Measurements from ENCODE around the gene NAGLU. TPM values are rescaled to one million over a fixed set of nuclear protein-coding genes. Genes with fewer than 3 reads are reported as not detected.
A peak's percentile ranks its signal among the peaks of the same experiment; 100 is the strongest.

The NAGLU gene
- polyA plus RNA-seq, 4 donors: 25.3 to 47.0 (median 32.7) TPM

- no peak for FAIRE-seq
- DNase-seq: peak; percentile 81 to 89
- no peaks in the 10 kb centered on the region for H3K27me3 ChIP-seq (ENCODE audit: control insufficient read depth in 3 of 3, insufficient read depth in 3 of 3, low read length in 3 of 3)
- no peak overlapping the region for H3K4me3 ChIP-seq (ENCODE audit: low read depth in 1 of 3, low read length in 3 of 3)
- H3K36me3 ChIP-seq (ENCODE audit: control insufficient read depth in 3 of 3, insufficient read depth in 2 of 3, low read depth in 1 of 3, low read length in 3 of 3): peaks cover 2 to 81% (median 9%) of the 10 kb centered on the region in 3 donors
- 10 to 11% (median 11%) methylated on average over 9 of the region's 9 CpGs for WGBS, 3 donors
- no peaks in the 10 kb centered on the region for H3K9me3 ChIP-seq (ENCODE audit: control insufficient read depth in 2 of 2, insufficient read depth in 1 of 2, low read depth in 1 of 2, low read length in 1 of 2)
- peak overlapping the region; percentile 87 to 97 (median 90) for H3K27ac ChIP-seq (ENCODE audit: low read depth in 1 of 3, low read length in 2 of 3)
- peaks cover 6 to 82% (median 28%) of the 10 kb centered on the region in 3 donors for H3K4me1 ChIP-seq (ENCODE audit: control insufficient read depth in 3 of 3, insufficient read depth in 2 of 3, low read depth in 1 of 3, low read length in 2 of 3)
Measured at GRCh38 chr17:42517516-42517915, 18.5 kb upstream of the NAGLU start.

- WGBS, 3 donors: 19 to 30% (median 29%) methylated on average over 9 of the region's 9 CpGs
- peak overlapping the region; percentile 87 to 97 (median 90) for H3K27ac ChIP-seq (ENCODE audit: low read depth in 1 of 3, low read length in 2 of 3)
- no peak overlapping the region for H3K4me3 ChIP-seq (ENCODE audit: low read depth in 1 of 3, low read length in 3 of 3)
- no peak for FAIRE-seq
- H3K9me3 ChIP-seq (ENCODE audit: control insufficient read depth in 2 of 2, insufficient read depth in 1 of 2, low read depth in 1 of 2, low read length in 1 of 2): no peaks in the 10 kb centered on the region
- H3K4me1 ChIP-seq (ENCODE audit: control insufficient read depth in 3 of 3, insufficient read depth in 2 of 3, low read depth in 1 of 3, low read length in 2 of 3): peaks cover 6 to 83% (median 28%) of the 10 kb centered on the region in 3 donors
- no peaks in the 10 kb centered on the region for H3K27me3 ChIP-seq (ENCODE audit: control insufficient read depth in 3 of 3, insufficient read depth in 3 of 3, low read length in 3 of 3)
- H3K36me3 ChIP-seq (ENCODE audit: control insufficient read depth in 3 of 3, insufficient read depth in 2 of 3, low read depth in 1 of 3, low read length in 3 of 3): peaks cover 8 to 85% (median 9%) of the 10 kb centered on the region in 3 donors
- DNase-seq: peak; percentile 92 to 95
Measured at GRCh38 chr17:42518046-42518754, 17.8 kb upstream of the NAGLU start.

- WGBS, 3 donors: 12 to 29% (median 25%) methylated on average over 6 of the region's 6 CpGs
- Histone ChIP-seq H3K27me3 (ENCODE audit: control insufficient read depth in 3 of 3, insufficient read depth in 3 of 3, low read length in 3 of 3) (no peaks in the 10 kb centered on the region), H3K4me3 (ENCODE audit: low read depth in 1 of 3, low read length in 3 of 3) (no peak overlapping the region), H3K4me1 (ENCODE audit: control insufficient read depth in 3 of 3, insufficient read depth in 2 of 3, low read depth in 1 of 3, low read length in 2 of 3) (peaks cover 6 to 81% (median 28%) of the 10 kb centered on the region in 3 donors), H3K9me3 (ENCODE audit: control insufficient read depth in 2 of 2, insufficient read depth in 1 of 2, low read depth in 1 of 2, low read length in 1 of 2) (no peaks in the 10 kb centered on the region), H3K27ac (ENCODE audit: low read depth in 1 of 3, low read length in 2 of 3) (peak overlapping the region; percentile 64 to 97 (median 90)), H3K36me3 (ENCODE audit: control insufficient read depth in 3 of 3, insufficient read depth in 2 of 3, low read depth in 1 of 3, low read length in 3 of 3) (peaks cover 7 to 78% (median 8%) of the 10 kb centered on the region in 3 donors)
- DNase-seq: peak; percentile 88 to 96
- no peak for FAIRE-seq
Measured at GRCh38 chr17:42518755-42519545, 17.1 kb upstream of the NAGLU start.

- no peak for FAIRE-seq
- Histone ChIP-seq H3K4me1 (ENCODE audit: control insufficient read depth in 3 of 3, insufficient read depth in 2 of 3, low read depth in 1 of 3, low read length in 2 of 3) (peaks cover 6 to 72% (median 28%) of the 10 kb centered on the region in 3 donors), H3K4me3 (ENCODE audit: low read depth in 1 of 3, low read length in 3 of 3) (no peak overlapping the region), H3K9me3 (ENCODE audit: control insufficient read depth in 2 of 2, insufficient read depth in 1 of 2, low read depth in 1 of 2, low read length in 1 of 2) (no peaks in the 10 kb centered on the region), H3K36me3 (ENCODE audit: control insufficient read depth in 3 of 3, insufficient read depth in 2 of 3, low read depth in 1 of 3, low read length in 3 of 3) (peaks cover 7 to 69% (median 8%) of the 10 kb centered on the region in 3 donors), H3K27ac (ENCODE audit: low read depth in 1 of 3, low read length in 2 of 3) (peak overlapping the region; percentile 64 to 97 (median 90)), H3K27me3 (ENCODE audit: control insufficient read depth in 3 of 3, insufficient read depth in 3 of 3, low read length in 3 of 3) (no peaks in the 10 kb centered on the region)
- WGBS, 3 donors: 26 to 35% (median 27%) methylated on average over 12 of the region's 12 CpGs
- peak; percentile 45 to 79 for DNase-seq
Measured at GRCh38 chr17:42519546-42520491, 16.2 kb upstream of the NAGLU start.

GRCh38 chr17:42520540-42520951 is 15.5 kb upstream of the NAGLU start:
- H3K9me3 ChIP-seq (ENCODE audit: control insufficient read depth in 2 of 2, insufficient read depth in 1 of 2, low read depth in 1 of 2, low read length in 1 of 2): no peaks in the 10 kb centered on the region
- no peak overlapping the region for H3K4me3 ChIP-seq (ENCODE audit: low read depth in 1 of 3, low read length in 3 of 3)
- peaks cover 6 to 71% (median 28%) of the 10 kb centered on the region in 3 donors for H3K4me1 ChIP-seq (ENCODE audit: control insufficient read depth in 3 of 3, insufficient read depth in 2 of 3, low read depth in 1 of 3, low read length in 2 of 3)
- no peak for DNase-seq
- peaks cover 7 to 62% (median 8%) of the 10 kb centered on the region in 3 donors for H3K36me3 ChIP-seq (ENCODE audit: control insufficient read depth in 3 of 3, insufficient read depth in 2 of 3, low read depth in 1 of 3, low read length in 3 of 3)
- no peaks in the 10 kb centered on the region for H3K27me3 ChIP-seq (ENCODE audit: control insufficient read depth in 3 of 3, insufficient read depth in 3 of 3, low read length in 3 of 3)
- no peak for FAIRE-seq
- peak overlapping the region in 2 of 3 donors; percentile 90 to 97 for H3K27ac ChIP-seq (ENCODE audit: low read depth in 1 of 3, low read length in 2 of 3)
- WGBS, 3 donors: 53 to 73% (median 71%) methylated on average over 9 of the region's 9 CpGs

- FAIRE-seq: no peak
- WGBS, 3 donors: 66 to 84% (median 77%) methylated on average over 8 of the region's 8 CpGs
Measured at GRCh38 chr17:42521036-42521435, 15.0 kb upstream of the NAGLU start.

GRCh38 chr17:42521666-42522262 is 14.3 kb upstream of the NAGLU start:
- no peaks in the 10 kb centered on the region for H3K9me3 ChIP-seq (ENCODE audit: control insufficient read depth in 2 of 2, insufficient read depth in 1 of 2, low read depth in 1 of 2, low read length in 1 of 2)
- DNase-seq: no peak
- peak overlapping the region in 2 of 3 donors; percentile 90 to 97 for H3K27ac ChIP-seq (ENCODE audit: low read depth in 1 of 3, low read length in 2 of 3)
- H3K4me3 ChIP-seq (ENCODE audit: low read depth in 1 of 3, low read length in 3 of 3): no peak overlapping the region
- WGBS, 3 donors: 71 to 92% (median 89%) methylated on average over 11 of the region's 11 CpGs
- H3K36me3 ChIP-seq (ENCODE audit: control insufficient read depth in 3 of 3, insufficient read depth in 2 of 3, low read depth in 1 of 3, low read length in 3 of 3): peaks cover 7 to 51% (median 8%) of the 10 kb centered on the region in 3 donors
- FAIRE-seq: no peak
- no peaks in the 10 kb centered on the region for H3K27me3 ChIP-seq (ENCODE audit: control insufficient read depth in 3 of 3, insufficient read depth in 3 of 3, low read length in 3 of 3)
- peaks cover 6 to 67% (median 28%) of the 10 kb centered on the region in 3 donors for H3K4me1 ChIP-seq (ENCODE audit: control insufficient read depth in 3 of 3, insufficient read depth in 2 of 3, low read depth in 1 of 3, low read length in 2 of 3)

More at GRCh38 chr17:42521036-42521435, 15.0 kb upstream of the NAGLU start:
- no peak for DNase-seq
- Histone ChIP-seq H3K9me3 (ENCODE audit: control insufficient read depth in 2 of 2, insufficient read depth in 1 of 2, low read depth in 1 of 2, low read length in 1 of 2) (no peaks in the 10 kb centered on the region), H3K4me1 (ENCODE audit: control insufficient read depth in 3 of 3, insufficient read depth in 2 of 3, low read depth in 1 of 3, low read length in 2 of 3) (peaks cover 6 to 71% (median 28%) of the 10 kb centered on the region in 3 donors), H3K4me3 (ENCODE audit: low read depth in 1 of 3, low read length in 3 of 3) (no peak overlapping the region), H3K27me3 (ENCODE audit: control insufficient read depth in 3 of 3, insufficient read depth in 3 of 3, low read length in 3 of 3) (no peaks in the 10 kb centered on the region), H3K27ac (ENCODE audit: low read depth in 1 of 3, low read length in 2 of 3) (peak overlapping the region; percentile 24 to 97 (median 90)), H3K36me3 (ENCODE audit: control insufficient read depth in 3 of 3, insufficient read depth in 2 of 3, low read depth in 1 of 3, low read length in 3 of 3) (peaks cover 7 to 58% (median 8%) of the 10 kb centered on the region in 3 donors)
